ENCODE results near the gene NOM1.
"Not testable (repeated sequence)": the region's sequence is repeated elsewhere in the genome, so short reads cannot be mapped to it uniquely, and the experiment has no call there.

NOM1 gene

GRCh38 chr7:156941393-156942182, 7.9 kb upstream of the NOM1 start:
- no peak for DNase-seq

- DNase-seq = no peak
Measured at GRCh38 chr7:156942708-156943090, 6.8 kb upstream of the NOM1 start.

GRCh38 chr7:156943091-156944041, 6.1 kb upstream of the NOM1 start:
- DNase-seq = no peak

- DNase-seq = no peak
Measured at GRCh38 chr7:156944876-156945275, 4.6 kb upstream of the NOM1 start.

GRCh38 chr7:156947120-156947843, 2.2 kb upstream of the NOM1 start:
- peak; percentile 22 for DNase-seq

- DNase-seq = no peak
Measured at GRCh38 chr7:156948361-156948760, 1.2 kb upstream of the NOM1 start.

- DNase-seq = no peak
Measured at GRCh38 chr7:156950381-156950858, 908 bp downstream of the NOM1 start.

GRCh38 chr7:156953215-156953614, 3.7 kb downstream of the NOM1 start:
- not testable (repeated sequence) for DNase-seq

GRCh38 chr7:156954941-156955340, 5.4 kb downstream of the NOM1 start:
- DNase-seq = no peak

GRCh38 chr7:156956727-156957126, 7.2 kb downstream of the NOM1 start:
- DNase-seq = no peak

- DNase-seq = no peak
Measured at GRCh38 chr7:156962145-156962544, 12.6 kb downstream of the NOM1 start.

GRCh38 chr7:156962897-156963296, 13.4 kb downstream of the NOM1 start:
- DNase-seq = no peak

GRCh38 chr7:156963472-156963871, 14.0 kb downstream of the NOM1 start:
- DNase-seq = no peak

GRCh38 chr7:156964971-156965370, 15.5 kb downstream of the NOM1 start:
- DNase-seq = no peak

GRCh38 chr7:156966387-156966786, 16.9 kb downstream of the NOM1 start:
- DNase-seq = no peak

GRCh38 chr7:156968183-156968582, 18.7 kb downstream of the NOM1 start:
- DNase-seq = no peak

GRCh38 chr7:156969972-156970420, 20.5 kb downstream of the NOM1 start:
- peak; percentile 14 for DNase-seq

- no peak for DNase-seq
Measured at GRCh38 chr7:156975620-156976019, 26.1 kb downstream of the NOM1 start.

GRCh38 chr7:156979007-156979606, 29.6 kb downstream of the NOM1 start:
- DNase-seq = no peak

GRCh38 chr7:156979711-156980110, 30.2 kb downstream of the NOM1 start:
- no peak for DNase-seq

GRCh38 chr7:156984174-156984891, 34.8 kb downstream of the NOM1 start:
- no peak for DNase-seq
